Measurements from ENCODE around the gene WEE1. TPM values are rescaled to one million over a fixed set of nuclear protein-coding genes. Genes with fewer than 3 reads are reported as not detected.

WEE1 gene
- total and polyA plus RNA-seq, 2 experiments from 2014 or later: 79.2 to 101 TPM

DNA sequence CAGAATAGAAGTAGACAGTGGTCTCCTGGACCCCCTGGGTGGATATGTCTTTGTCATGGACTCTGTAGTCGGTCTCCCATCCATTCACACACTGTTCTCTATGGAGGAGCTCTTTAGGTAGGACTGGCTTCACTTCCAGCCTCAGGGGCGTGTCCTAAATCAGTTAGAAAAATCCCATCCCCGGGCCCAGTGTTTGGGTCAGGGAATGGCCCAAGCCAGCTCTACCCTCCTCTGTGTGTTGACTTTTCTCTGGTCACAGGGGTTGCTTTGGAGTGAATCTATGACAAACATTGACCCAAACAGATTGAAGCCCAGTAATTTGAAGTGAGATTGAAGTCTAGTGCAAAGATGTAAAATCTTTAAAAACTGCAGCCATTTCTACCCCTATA is 34.0 kb downstream of the WEE1 start:
- Histone ChIP-seq H3K27ac (peak overlapping the region; percentile 3), H4K20me1 (ENCODE audit: insufficient read depth, poor library complexity, severe bottlenecking) (no peaks in the 10 kb centered on the region), H3K27me3 (no peaks in the 10 kb centered on the region), H3K9me3 (ENCODE audit: low read depth) (no peaks in the 10 kb centered on the region), H3K4me1 (ENCODE audit: insufficient read depth) (peaks cover 2% of the 10 kb centered on the region), H3K9me2 (replicated peaks; ENCODE audit: insufficient read depth) (no peaks in the 10 kb centered on the region), H3K4me3 (no peak overlapping the region), H3K79me2 (no peaks in the 10 kb centered on the region), H3K36me3 (replicated peaks; ENCODE audit: insufficient read depth, low read depth) (no peaks in the 10 kb centered on the region), H2AFZ (no peak overlapping the region), H3K4me2 (no peak overlapping the region)
- TF ChIP-seq CTCF (IDR thresholded peaks at IDR 0.05; ENCODE audit: poor library complexity): no peak
- TF ChIP-seq EZH2phosphoT487 (IDR thresholded peaks at IDR 0.05; ENCODE audit: low read depth, severe bottlenecking, unreplicated experiment): no peak
- no peak for TF ChIP-seq EZH2 (IDR thresholded peaks at IDR 0.05; ENCODE audit: borderline replicate concordance)
- no peak for DNase-seq (ENCODE audit: low spot score)
- WGBS (ENCODE audit: low lambda C conversion rate, missing lambda C conversion rate): 72% methylated on average over 3 of the region's 3 CpGs

DNA sequence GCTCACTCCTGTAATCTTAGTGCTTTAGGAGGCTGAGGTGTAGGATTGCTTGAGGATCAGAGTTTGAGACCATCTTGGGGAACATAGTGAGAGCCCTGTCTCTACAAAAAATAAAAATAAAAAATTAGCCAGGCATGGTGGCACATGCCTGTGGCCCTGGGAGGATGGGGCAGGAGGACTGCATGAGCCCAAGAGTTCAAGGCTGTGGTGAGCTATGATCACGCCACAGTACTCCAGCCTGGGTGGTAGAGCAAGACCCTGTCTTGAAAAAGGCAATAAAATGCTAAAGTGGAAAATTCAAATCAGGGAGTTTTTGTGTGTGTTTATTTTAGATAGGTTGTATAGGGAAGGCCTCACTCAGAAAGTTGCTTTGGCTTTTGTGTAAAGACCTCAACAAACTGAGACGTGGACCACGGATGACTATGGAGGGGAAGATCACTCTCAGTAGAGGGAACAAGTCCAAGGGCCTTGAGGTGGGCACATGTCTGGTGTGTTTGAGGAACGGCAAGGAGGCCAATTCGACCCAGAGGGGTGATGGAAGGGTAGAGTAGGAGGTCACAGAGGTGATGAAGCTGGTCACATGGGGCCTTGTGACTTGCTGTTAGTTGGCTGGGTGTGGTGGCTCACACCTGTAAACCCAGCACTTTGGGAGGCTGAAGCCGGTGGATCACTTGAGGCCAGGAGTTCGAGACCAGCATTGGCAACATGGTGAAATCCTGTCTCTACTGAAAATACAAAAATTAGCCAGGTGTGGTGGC is 35.7 kb downstream of the WEE1 start:
- Histone ChIP-seq H3K27me3 (no peaks in the 10 kb centered on the region), H3K9me2 (replicated peaks; ENCODE audit: insufficient read depth) (no peaks in the 10 kb centered on the region), H3K4me1 (ENCODE audit: insufficient read depth) (peaks cover 12% of the 10 kb centered on the region), H3K36me3 (replicated peaks; ENCODE audit: insufficient read depth, low read depth) (no peaks in the 10 kb centered on the region), H3K27ac (no peak overlapping the region), H2AFZ (no peak overlapping the region), H3K79me2 (no peaks in the 10 kb centered on the region), H3K4me3 (no peak overlapping the region), H3K4me2 (no peak overlapping the region), H3K9me3 (ENCODE audit: low read depth) (no peaks in the 10 kb centered on the region), H4K20me1 (ENCODE audit: insufficient read depth, poor library complexity, severe bottlenecking) (no peaks in the 10 kb centered on the region)
- no peak for DNase-seq (ENCODE audit: low spot score)
- TF ChIP-seq CTCF (IDR thresholded peaks at IDR 0.05; ENCODE audit: poor library complexity): no peak
- no peak for TF ChIP-seq EZH2phosphoT487 (IDR thresholded peaks at IDR 0.05; ENCODE audit: low read depth, severe bottlenecking, unreplicated experiment)
- no peak for TF ChIP-seq EZH2 (IDR thresholded peaks at IDR 0.05; ENCODE audit: borderline replicate concordance)
- WGBS (ENCODE audit: low lambda C conversion rate, missing lambda C conversion rate): 96% methylated on average over 7 of the region's 7 CpGs

GRCh38 chr11:9609841-9610240 is 36.4 kb downstream of the WEE1 start:
- H3K9me2 ChIP-seq (replicated peaks; ENCODE audit: insufficient read depth): no peaks in the 10 kb centered on the region
- no peak overlapping the region for H2AFZ ChIP-seq
- H3K4me2 ChIP-seq: no peak overlapping the region
- H3K79me2 ChIP-seq: no peaks in the 10 kb centered on the region
- H4K20me1 ChIP-seq (ENCODE audit: insufficient read depth, poor library complexity, severe bottlenecking): no peaks in the 10 kb centered on the region
- no peak overlapping the region for H3K4me3 ChIP-seq
- no peak for DNase-seq (ENCODE audit: low spot score)
- H3K27me3 ChIP-seq: no peaks in the 10 kb centered on the region
- no peaks in the 10 kb centered on the region for H3K36me3 ChIP-seq (replicated peaks; ENCODE audit: insufficient read depth, low read depth)
- TF ChIP-seq CTCF (IDR thresholded peaks at IDR 0.05; ENCODE audit: poor library complexity) (no peak), EZH2phosphoT487 (IDR thresholded peaks at IDR 0.05; ENCODE audit: low read depth, severe bottlenecking, unreplicated experiment) (no peak), EZH2 (IDR thresholded peaks at IDR 0.05; ENCODE audit: borderline replicate concordance) (no peak)
- no peak overlapping the region for H3K27ac ChIP-seq
- H3K9me3 ChIP-seq (ENCODE audit: low read depth): no peaks in the 10 kb centered on the region
- WGBS (ENCODE audit: low lambda C conversion rate, missing lambda C conversion rate): 95% methylated on average over 3 of the region's 3 CpGs
- H3K4me1 ChIP-seq (ENCODE audit: insufficient read depth): peaks cover 18% of the 10 kb centered on the region

All from hepatocyte (in vitro differentiated cells).